WI38 (cell line): ENCODE data around the gene HECA.
"Not testable (repeated sequence)": the region's sequence is repeated elsewhere in the genome, so short reads cannot be mapped to it uniquely, and the experiment has no call there.

Source experiments
- H3K4me3 ChIP-seq: 2 replicates; pipeline ENCODE4 v1.5.1; 2011; ENCODE audit warnings: low read depth, mild to moderate bottlenecking, control low read depth, low read length
- CTCF ChIP-seq: IDR thresholded peaks from 2 replicates; pipeline ENCODE4 v1.5.1; 2012; ENCODE audit warnings: low read depth, mild to moderate bottlenecking, control low read depth, low read length

Gene HECA

GRCh38 chr6:139135578-139136545 is 982 bp downstream of the HECA start:
- no peak for TF ChIP-seq CTCF
- peak overlapping the region; percentile 68 for H3K4me3 ChIP-seq

GRCh38 chr6:139137706-139138105 is 2.8 kb downstream of the HECA start:
- no peak for TF ChIP-seq CTCF
- no peak overlapping the region for H3K4me3 ChIP-seq

GRCh38 chr6:139140854-139141253 is 6.0 kb downstream of the HECA start:
- H3K4me3 ChIP-seq: not testable (repeated sequence)

DNA sequence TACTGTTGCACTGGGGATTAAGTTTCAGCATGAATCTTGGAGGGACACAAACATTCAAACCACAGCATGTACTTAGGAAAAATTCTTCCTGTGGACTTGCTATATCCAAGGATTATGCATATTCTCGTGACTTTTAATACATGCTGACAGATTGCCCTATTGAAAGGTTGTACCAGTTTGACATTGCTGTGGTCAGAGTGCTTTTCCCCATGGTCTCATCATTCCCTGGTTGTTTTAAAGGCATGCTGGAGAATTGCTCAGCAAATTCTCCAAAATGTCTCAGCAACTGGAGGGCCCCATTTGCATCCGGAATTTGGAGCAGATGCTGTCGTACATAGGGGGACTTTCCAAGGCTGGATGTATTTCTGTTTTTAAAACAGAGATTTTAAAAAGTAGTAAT is 7.4 kb downstream of the HECA start:
- no peak for TF ChIP-seq CTCF
- no peak overlapping the region for H3K4me3 ChIP-seq

DNA sequence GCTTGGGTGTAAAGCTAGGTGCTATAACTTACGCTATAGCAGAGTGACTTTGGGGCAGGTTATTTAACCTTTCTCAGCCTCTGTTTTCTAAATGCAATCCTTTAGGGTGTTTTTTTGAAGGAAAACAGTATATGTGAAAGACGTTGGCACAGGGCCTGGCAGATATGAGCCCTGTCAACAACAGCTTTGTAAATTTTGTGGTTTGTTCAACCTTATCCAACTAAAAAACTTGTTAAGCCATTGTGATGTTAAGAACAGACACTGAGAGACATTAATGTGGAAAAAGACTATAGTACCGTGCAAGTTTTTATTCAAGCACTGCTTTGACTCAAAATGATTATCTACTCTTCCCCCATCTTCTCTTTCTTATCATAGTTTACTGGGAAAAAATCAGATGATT is 8.2 kb downstream of the HECA start:
- H3K4me3 ChIP-seq: no peak overlapping the region
- no peak for TF ChIP-seq CTCF

DNA sequence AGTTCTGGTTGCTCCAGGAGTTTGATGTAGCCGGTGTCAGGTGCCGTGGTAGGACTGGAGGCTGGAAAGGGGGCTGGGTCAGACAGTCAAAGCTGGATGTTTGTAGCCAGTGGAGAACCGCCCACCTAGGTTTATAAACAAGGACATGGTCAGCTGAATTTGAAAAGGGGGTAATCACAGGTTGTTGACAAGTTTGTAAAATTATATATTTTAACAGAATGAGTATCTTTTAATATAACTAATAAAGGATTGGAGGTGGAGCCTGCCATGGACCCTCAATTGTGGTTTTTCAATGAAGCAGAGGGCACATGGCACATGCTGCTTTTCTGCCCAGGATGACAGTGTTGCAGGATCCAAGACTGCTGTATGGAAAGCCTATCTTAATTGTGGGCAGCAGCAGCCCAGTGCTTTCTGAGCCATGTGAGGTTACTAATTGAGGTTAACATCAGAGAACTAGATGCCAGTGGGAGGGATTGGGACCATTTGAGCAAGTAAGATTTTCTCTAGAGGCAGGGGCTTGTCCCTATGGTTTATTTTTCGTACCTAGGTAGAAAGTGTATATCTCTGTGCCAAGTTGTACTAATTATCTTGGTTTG is 9.7 kb downstream of the HECA start:
- H3K4me3 ChIP-seq: no peak overlapping the region
- no peak for TF ChIP-seq CTCF

GRCh38 chr6:139145661-139146060 is 10.8 kb downstream of the HECA start:
- TF ChIP-seq CTCF: no peak
- no peak overlapping the region for H3K4me3 ChIP-seq
